GM19467 (cell line): ENCODE data around the gene PHF13.
"Not testable (repeated sequence)": the region's sequence is repeated elsewhere in the genome, so short reads cannot be mapped to it uniquely, and the experiment has no call there.

Source experiments
- ATAC-seq: cut with Tn5 transposase; IDR thresholded peaks from one replicate; pipeline ENCODE4 v1.9.1; 2021; ENCODE audit warnings: mild to moderate bottlenecking, moderate library complexity; ENCODE audit not compliant: unreplicated experiment

PHF13 gene

GRCh38 chr1:6586404-6586816 is 27.1 kb upstream of the PHF13 start:
- ATAC-seq = no peak

- no peak for ATAC-seq
Observed at GRCh38 chr1:6587261-6588005, 26.1 kb upstream of the PHF13 start.

GRCh38 chr1:6588128-6588892 is 25.2 kb upstream of the PHF13 start:
- no peak for ATAC-seq

GRCh38 chr1:6588893-6589520 is 24.5 kb upstream of the PHF13 start:
- no peak for ATAC-seq

GRCh38 chr1:6590046-6590445 is 23.5 kb upstream of the PHF13 start:
- no peak for ATAC-seq

GRCh38 chr1:6591222-6591621 is 22.3 kb upstream of the PHF13 start:
- ATAC-seq = no peak

GRCh38 chr1:6591644-6592043 is 21.9 kb upstream of the PHF13 start:
- no peak for ATAC-seq

- no peak for ATAC-seq
Observed at GRCh38 chr1:6592441-6592840, 21.1 kb upstream of the PHF13 start.

GRCh38 chr1:6592865-6593593 is 20.5 kb upstream of the PHF13 start:
- ATAC-seq = no peak

GRCh38 chr1:6593810-6594209 is 19.7 kb upstream of the PHF13 start:
- no peak for ATAC-seq

- no peak for ATAC-seq
Observed at GRCh38 chr1:6594977-6595740, 18.4 kb upstream of the PHF13 start.

GRCh38 chr1:6596351-6596750 is 17.2 kb upstream of the PHF13 start:
- ATAC-seq = no peak

- ATAC-seq = no peak
Observed at GRCh38 chr1:6596886-6597776, 16.4 kb upstream of the PHF13 start.

GRCh38 chr1:6597777-6598131 is 15.8 kb upstream of the PHF13 start:
- ATAC-seq = no peak

- ATAC-seq = no peak
Observed at GRCh38 chr1:6599141-6599975, 14.2 kb upstream of the PHF13 start.

- not testable (repeated sequence) for ATAC-seq
Observed at GRCh38 chr1:6599991-6600390, 13.5 kb upstream of the PHF13 start.

- ATAC-seq = no peak
Observed at GRCh38 chr1:6600410-6601048, 13.0 kb upstream of the PHF13 start.
